Neuronal stem cell (in vitro differentiated cells): ENCODE measurements around the gene KHDC4.

Experiments
- DNase-seq: peaks from one replicate; pipeline ENCODE4 v3.0.0-alpha.2; 2013; ENCODE audit warnings: low spot score
- H2AFZ ChIP-seq: one replicate; pipeline ENCODE4 v1.6.1; 2013; ENCODE audit warnings: mild to moderate bottlenecking, low read length, inconsistent platforms
- H2AK5ac ChIP-seq: 2 replicates; pipeline ENCODE4 v1.6.1; 2013; ENCODE audit warnings: low read depth, mild to moderate bottlenecking, inconsistent platforms, low read length, moderate library complexity, mixed read lengths
- H2BK120ac ChIP-seq: 2 replicates; pipeline ENCODE4 v1.6.1; 2013; ENCODE audit warnings: low read depth, mild to moderate bottlenecking, inconsistent platforms, low read length, moderate library complexity, mixed read lengths
- H2BK12ac ChIP-seq: one replicate; pipeline ENCODE4 v1.6.1; 2013; ENCODE audit warnings: low read length, inconsistent platforms
- H2BK15ac ChIP-seq: 2 replicates; pipeline ENCODE4 v1.6.1; 2013; ENCODE audit warnings: mild to moderate bottlenecking, low read length, inconsistent platforms, mixed read lengths
- H2BK5ac ChIP-seq: one replicate; pipeline ENCODE4 v1.6.1; 2013; ENCODE audit warnings: inconsistent platforms, mild to moderate bottlenecking, low read length, moderate library complexity
- H3K14ac ChIP-seq: one replicate; pipeline ENCODE4 v1.6.1; 2013; ENCODE audit warnings: low read length, inconsistent platforms
- H3K18ac ChIP-seq: 2 replicates; pipeline ENCODE4 v1.6.1; 2013; ENCODE audit warnings: low read length, inconsistent platforms
- H3K23ac ChIP-seq: 2 replicates; pipeline ENCODE4 v1.6.1; 2013; ENCODE audit warnings: low read depth, mild to moderate bottlenecking, mixed read lengths, low read length, inconsistent platforms; ENCODE audit not compliant: poor library complexity
- H3K27ac ChIP-seq: replicated peaks from 3 replicates; pipeline ENCODE4 v1.5.1; 2013; ENCODE audit warnings: low read length, inconsistent platforms
- H3K27me3 ChIP-seq, 3 experiments: 2 replicates each; pipeline ENCODE4 v1.6.1; 2013; ENCODE audit warnings: low read length in 3 of 3, mild to moderate bottlenecking in 2 of 3, inconsistent platforms in 1 of 3, low read depth in 1 of 3, mixed read lengths in 1 of 3, moderate library complexity in 1 of 3; ENCODE audit not compliant: control insufficient read depth in 3 of 3, insufficient read depth in 3 of 3
- H3K36me3 ChIP-seq, 2 donors: replicated peaks in 1 of 2; 2 replicates each; pipeline ENCODE4 v1.6.1; 2013; ENCODE audit warnings: low read length in 2 of 2; ENCODE audit not compliant: control insufficient read depth in 2 of 2, insufficient read depth in 2 of 2
- H3K4ac ChIP-seq: 2 replicates; pipeline ENCODE4 v1.6.1; 2013; ENCODE audit warnings: inconsistent platforms, mild to moderate bottlenecking, low read length, moderate library complexity
- H3K4me1 ChIP-seq, 2 donors: 1 replicate in 1 of 2; 2 replicates in 1 of 2; pipeline ENCODE4 v1.6.1; 2013; ENCODE audit warnings: low read length in 2 of 2, low read depth in 1 of 2; ENCODE audit not compliant: control insufficient read depth in 2 of 2, insufficient read depth in 1 of 2
- H3K4me2 ChIP-seq: one replicate; pipeline ENCODE4 v1.6.1; 2013; ENCODE audit warnings: mild to moderate bottlenecking, low read length, inconsistent platforms; ENCODE audit not compliant: insufficient read depth, poor library complexity, severe bottlenecking
- H3K4me3 ChIP-seq, 2 donors: 2 replicates each; pipeline ENCODE4 v1.5.1; 2013; ENCODE audit warnings: low read length in 2 of 2, mild to moderate bottlenecking in 2 of 2, inconsistent platforms in 1 of 2, moderate library complexity in 1 of 2
- H3K79me1 ChIP-seq: one replicate; pipeline ENCODE4 v1.6.1; 2013; ENCODE audit warnings: low read depth, mild to moderate bottlenecking, inconsistent platforms, low read length, moderate library complexity
- H3K9ac ChIP-seq: one replicate; pipeline ENCODE4 v1.6.1; 2013; ENCODE audit warnings: mild to moderate bottlenecking, low read depth, low read length, inconsistent platforms; ENCODE audit not compliant: poor library complexity
- H3K9me3 ChIP-seq, 2 donors: replicated peaks in 1 of 2; 2 replicates each; pipeline versions ENCODE3 to v1.6.1; 2013; ENCODE audit warnings: low read length in 2 of 2, mild to moderate bottlenecking in 2 of 2, inconsistent platforms in 1 of 2, low read depth in 1 of 2, mixed read lengths in 1 of 2, moderate library complexity in 1 of 2; ENCODE audit not compliant: control insufficient read depth in 2 of 2, insufficient read depth in 1 of 2
- H4K8ac ChIP-seq: one replicate; pipeline ENCODE4 v1.6.1; 2013; ENCODE audit warnings: low read depth, mild to moderate bottlenecking, inconsistent platforms, low read length, moderate library complexity
- H4K91ac ChIP-seq: one replicate; pipeline ENCODE4 v1.6.1; 2013; ENCODE audit warnings: low read length, low read depth, mild to moderate bottlenecking, inconsistent platforms; ENCODE audit not compliant: poor library complexity
- WGBS, 2 donors: extraction: QIAGEN DNeasy Blood & Tissue Kit; methylation state at CpG; one replicate each; pipeline ENCODE4 v1.1.7; 2013; ENCODE audit warnings: missing lambda C conversion rate in 2 of 2, mixed read lengths in 1 of 2; ENCODE audit not compliant: insufficient read length in 2 of 2, insufficient replicate concordance in 1 of 2; ENCODE audit errors: extremely low coverage in 2 of 2; 5-methylcytosine and 5-hydroxymethylcytosine counted together

Gene KHDC4

GRCh38 chr1:155884031-155884960, 49.9 kb downstream of the KHDC4 start:
- Histone ChIP-seq H4K8ac (no peak overlapping the region), H2BK12ac (no peak overlapping the region), H2BK120ac (no peak overlapping the region), H2AK5ac (no peak overlapping the region), H3K18ac (no peak overlapping the region), H3K4me2 (no peak overlapping the region), H3K9me3 (no peaks in the 10 kb centered on the region), H3K9ac (no peak overlapping the region), H2BK5ac (no peak overlapping the region), H3K79me1 (no peaks in the 10 kb centered on the region), H2AFZ (no peak overlapping the region), H3K27ac (no peak overlapping the region), H3K14ac (no peak overlapping the region), H3K36me3 (peaks cover 10 to 68% of the 10 kb centered on the region in 2 donors), H2BK15ac (no peak overlapping the region), H3K23ac (no peak overlapping the region), H3K4ac (no peak overlapping the region), H3K4me3 (no peak overlapping the region), H4K91ac (peak overlapping the region; percentile 46), H3K4me1 (peaks cover 2 to 5% of the 10 kb centered on the region in 2 donors), H3K27me3 (no peaks in the 10 kb centered on the region)
- WGBS, 2 donors: no CpG with 5 or more reads among the region's 9 CpGs
- DNase-seq: no peak

DNA sequence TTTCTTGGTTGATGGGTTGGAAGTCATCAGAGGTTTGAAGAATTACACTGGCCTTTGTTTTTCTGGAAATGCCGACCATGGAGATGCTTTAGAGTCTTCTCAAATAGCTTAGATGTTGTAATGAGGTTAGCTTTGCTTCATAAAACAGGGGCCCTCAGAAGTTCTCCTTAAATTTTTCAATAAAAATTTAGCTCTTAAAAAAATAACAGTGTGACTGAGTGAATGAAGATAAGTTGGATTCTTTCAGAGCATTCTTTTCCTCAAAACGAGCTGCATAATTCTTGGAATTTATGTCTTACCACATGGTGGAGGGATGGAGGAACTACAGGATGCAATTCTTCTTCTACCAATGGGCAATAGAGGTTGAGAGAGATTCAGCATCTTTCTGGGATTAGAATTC, 51.4 kb downstream of the KHDC4 start:
- no CpG with 5 or more reads among the region's 2 CpGs for WGBS, 2 donors

DNA sequence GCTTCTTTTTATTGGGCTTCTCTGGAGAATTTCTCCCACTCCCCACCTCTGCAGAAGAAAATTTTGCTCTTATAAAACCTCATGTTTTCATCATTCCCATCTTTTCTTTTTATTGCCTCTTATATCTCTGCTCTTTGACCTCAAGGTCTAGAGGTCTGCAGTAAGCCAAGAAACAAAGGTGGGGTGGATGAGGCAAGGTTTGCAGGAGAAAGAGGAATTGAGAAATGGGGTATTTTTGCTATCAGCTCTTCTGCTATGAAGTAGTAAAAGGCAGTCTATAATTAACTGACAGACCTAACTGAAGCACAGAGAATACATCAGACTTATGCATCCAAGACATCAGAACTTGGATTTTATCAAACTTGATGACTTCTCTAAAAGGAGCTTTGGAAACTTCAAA, 52.0 kb downstream of the KHDC4 start:
- no peaks in the 10 kb centered on the region for H3K27me3 ChIP-seq
- H2BK12ac ChIP-seq: no peak overlapping the region

More for the DNA sequence above, 51.4 kb downstream of the KHDC4 start:
- no peak overlapping the region for H3K4me3 ChIP-seq
- peaks cover 2 to 5% of the 10 kb centered on the region in 2 donors for H3K4me1 ChIP-seq
- H3K36me3 ChIP-seq: peaks cover 13 to 76% of the 10 kb centered on the region in 2 donors
- no peak overlapping the region for H3K9ac ChIP-seq
- H3K23ac ChIP-seq: no peak overlapping the region
- no peak overlapping the region for H2BK120ac ChIP-seq
- no peak overlapping the region for H4K8ac ChIP-seq
- H3K4ac ChIP-seq: no peak overlapping the region
- no peak overlapping the region for H4K91ac ChIP-seq
- no peaks in the 10 kb centered on the region for H3K9me3 ChIP-seq
- no peak overlapping the region for H2BK15ac ChIP-seq
- no peaks in the 10 kb centered on the region for H3K27me3 ChIP-seq
- H3K27ac ChIP-seq: no peak overlapping the region
- H3K4me2 ChIP-seq: no peak overlapping the region
- no peaks in the 10 kb centered on the region for H3K79me1 ChIP-seq
- H2AFZ ChIP-seq: no peak overlapping the region
- H3K14ac ChIP-seq: no peak overlapping the region
- H3K18ac ChIP-seq: no peak overlapping the region
- H2BK5ac ChIP-seq: no peak overlapping the region
- no peak overlapping the region for H2AK5ac ChIP-seq
- no peak overlapping the region for H2BK12ac ChIP-seq
- no peak for DNase-seq

DNA sequence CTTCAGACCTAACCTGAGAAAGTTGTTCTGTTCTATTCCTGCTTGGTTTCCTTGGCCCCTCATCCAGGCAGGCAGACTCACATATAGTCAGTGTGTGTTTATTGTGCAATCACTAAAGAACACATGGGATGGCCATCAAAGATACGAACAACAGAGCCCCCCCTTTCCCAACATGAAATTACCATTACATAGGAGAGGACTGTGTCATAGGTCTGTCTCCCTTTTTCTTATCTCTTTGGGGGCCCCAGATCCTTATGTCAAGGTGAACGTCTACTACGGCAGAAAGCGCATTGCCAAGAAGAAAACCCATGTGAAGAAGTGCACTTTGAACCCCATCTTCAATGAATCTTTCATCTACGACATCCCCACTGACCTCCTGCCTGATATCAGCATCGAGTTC, 53.3 kb downstream of the KHDC4 start:
- no peak for DNase-seq
- peaks cover 2 to 5% of the 10 kb centered on the region in 2 donors for H3K4me1 ChIP-seq
- no peak overlapping the region for H3K23ac ChIP-seq
- no peak overlapping the region for H3K4me3 ChIP-seq
- no peak overlapping the region for H2BK15ac ChIP-seq
- peaks cover 13 to 77% of the 10 kb centered on the region in 2 donors for H3K36me3 ChIP-seq
- H3K4me2 ChIP-seq: no peak overlapping the region
- no CpG with 5 or more reads among the region's 6 CpGs for WGBS, 2 donors
- H3K9me3 ChIP-seq: no peaks in the 10 kb centered on the region
- H2BK12ac ChIP-seq: no peak overlapping the region
- no peaks in the 10 kb centered on the region for H3K27me3 ChIP-seq
- H3K4ac ChIP-seq: no peak overlapping the region
- H4K8ac ChIP-seq: no peak overlapping the region
- H3K79me1 ChIP-seq: no peaks in the 10 kb centered on the region
- H2AFZ ChIP-seq: no peak overlapping the region
- H3K18ac ChIP-seq: no peak overlapping the region
- no peak overlapping the region for H2AK5ac ChIP-seq
- no peak overlapping the region for H4K91ac ChIP-seq
- no peak overlapping the region for H2BK120ac ChIP-seq
- no peak overlapping the region for H3K14ac ChIP-seq
- H3K9ac ChIP-seq: no peak overlapping the region
- no peak overlapping the region for H3K27ac ChIP-seq
- no peak overlapping the region for H2BK5ac ChIP-seq

More for the DNA sequence above, 52.0 kb downstream of the KHDC4 start:
- Histone ChIP-seq H3K27ac (no peak overlapping the region), H3K36me3 (peaks cover 13 to 77% of the 10 kb centered on the region in 2 donors), H3K79me1 (no peaks in the 10 kb centered on the region), H3K18ac (no peak overlapping the region), H2BK15ac (no peak overlapping the region), H4K8ac (no peak overlapping the region), H3K4me2 (no peak overlapping the region), H2BK120ac (no peak overlapping the region), H2BK5ac (no peak overlapping the region), H3K9me3 (no peaks in the 10 kb centered on the region), H3K14ac (no peak overlapping the region), H4K91ac (no peak overlapping the region), H2AFZ (no peak overlapping the region), H3K4me3 (no peak overlapping the region), H2AK5ac (no peak overlapping the region), H3K23ac (no peak overlapping the region), H3K4me1 (peaks cover 2 to 5% of the 10 kb centered on the region in 2 donors), H3K9ac (no peak overlapping the region), H3K4ac (no peak overlapping the region)
- DNase-seq: no peak
